ENCODE results near the gene OXCT1. TPM values are rescaled to one million over a fixed set of nuclear protein-coding genes. Genes with fewer than 3 reads are reported as not detected.

Gene OXCT1
- total RNA-seq, 1 donor = 15.0 TPM

- Histone ChIP-seq H3K4me3 (ENCODE audit: low read length) (no peak overlapping the region), H3K4me1 (ENCODE audit: insufficient read depth, low read length) (no peaks in the 10 kb centered on the region), H3K27me3 (ENCODE audit: insufficient read depth, low read length) (peaks cover 16% of the 10 kb centered on the region), H3K9me3 (ENCODE audit: low read depth, low read length) (no peaks in the 10 kb centered on the region)
Measured at GRCh38 chr5:41882765-41883164, 12.5 kb upstream of the OXCT1 start.

DNA sequence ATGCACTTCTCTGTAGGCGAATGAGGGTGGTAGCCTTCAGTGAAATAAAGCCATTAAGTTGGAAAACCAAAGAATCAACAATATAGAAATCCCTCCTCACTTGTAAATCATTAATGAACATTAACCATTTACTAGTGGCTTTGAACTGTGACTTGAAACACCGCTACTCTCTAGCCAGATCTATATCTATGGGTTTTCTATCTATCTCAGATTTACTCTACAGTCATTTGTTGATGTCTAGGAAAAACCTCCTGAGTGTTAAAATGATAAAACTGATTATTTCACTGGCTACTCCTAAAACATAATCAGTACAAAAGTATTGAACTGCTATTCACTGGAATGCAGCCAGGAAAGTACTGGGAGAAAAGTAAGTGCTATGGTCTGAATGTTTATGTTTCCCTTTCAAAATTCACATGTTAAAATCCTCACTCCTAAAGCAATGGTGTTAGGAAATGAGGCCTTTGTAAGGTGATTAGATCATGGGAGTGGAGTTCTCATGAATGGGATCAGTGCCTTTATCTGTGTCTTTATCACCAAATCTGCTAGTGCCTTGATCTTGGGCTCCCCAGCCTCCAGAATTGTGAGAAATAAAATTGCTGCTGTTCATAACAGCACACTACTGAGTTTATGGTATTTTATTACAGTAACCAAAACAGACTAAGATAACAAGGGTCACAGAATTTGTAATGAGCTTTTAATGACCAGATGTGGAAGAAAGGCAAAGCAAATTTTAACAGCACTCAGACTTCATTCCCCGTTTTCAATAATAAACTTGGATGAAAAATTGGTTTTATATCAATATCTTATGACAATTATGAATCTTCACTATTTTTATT lies 8.6 kb upstream of the OXCT1 start:
- no peaks in the 10 kb centered on the region for H3K4me1 ChIP-seq (ENCODE audit: insufficient read depth, low read length)
- no peak overlapping the region for H3K4me3 ChIP-seq (ENCODE audit: low read length)
- H3K9me3 ChIP-seq (ENCODE audit: low read depth, low read length) = no peaks in the 10 kb centered on the region
- H3K27me3 ChIP-seq (ENCODE audit: insufficient read depth, low read length) = peaks cover 15% of the 10 kb centered on the region

- no peaks in the 10 kb centered on the region for H3K9me3 ChIP-seq (ENCODE audit: low read depth, low read length)
- H3K4me3 ChIP-seq (ENCODE audit: low read length) = no peak overlapping the region
- peaks cover 15% of the 10 kb centered on the region for H3K27me3 ChIP-seq (ENCODE audit: insufficient read depth, low read length)
- no peaks in the 10 kb centered on the region for H3K4me1 ChIP-seq (ENCODE audit: insufficient read depth, low read length)
Measured at GRCh38 chr5:41878173-41878572, 7.9 kb upstream of the OXCT1 start.

DNA sequence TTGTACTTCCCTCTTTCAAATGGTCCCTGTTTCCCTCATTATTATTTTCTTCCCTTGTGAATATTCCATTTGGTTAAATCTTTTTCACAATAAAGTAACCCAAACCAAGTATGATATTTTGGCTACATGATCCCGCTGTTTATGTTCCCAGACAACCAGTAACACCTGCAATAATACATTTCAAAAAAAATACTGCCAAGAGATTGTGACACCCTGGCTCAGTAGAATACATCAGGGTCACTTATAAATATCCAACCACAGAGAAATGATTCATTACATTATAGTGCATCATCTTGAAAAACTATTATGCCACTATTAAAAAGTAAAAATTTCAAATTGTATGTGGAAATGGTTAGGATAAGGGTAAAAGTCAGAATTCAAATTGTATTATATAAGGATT lies 7.2 kb upstream of the OXCT1 start:
- Histone ChIP-seq H3K4me1 (ENCODE audit: insufficient read depth, low read length) (no peaks in the 10 kb centered on the region), H3K9me3 (ENCODE audit: low read depth, low read length) (no peaks in the 10 kb centered on the region), H3K4me3 (ENCODE audit: low read length) (no peak overlapping the region), H3K27me3 (ENCODE audit: insufficient read depth, low read length) (peaks cover 15% of the 10 kb centered on the region)

GRCh38 chr5:41876678-41877077 lies 6.5 kb upstream of the OXCT1 start:
- H3K4me1 ChIP-seq (ENCODE audit: insufficient read depth, low read length) = no peaks in the 10 kb centered on the region
- no peaks in the 10 kb centered on the region for H3K9me3 ChIP-seq (ENCODE audit: low read depth, low read length)
- H3K4me3 ChIP-seq (ENCODE audit: low read length) = no peak overlapping the region
- peaks cover 15% of the 10 kb centered on the region for H3K27me3 ChIP-seq (ENCODE audit: insufficient read depth, low read length)

GRCh38 chr5:41875121-41875520 lies 4.9 kb upstream of the OXCT1 start:
- Histone ChIP-seq H3K4me3 (ENCODE audit: low read length) (no peak overlapping the region), H3K4me1 (ENCODE audit: insufficient read depth, low read length) (peaks cover 9% of the 10 kb centered on the region), H3K9me3 (ENCODE audit: low read depth, low read length) (no peaks in the 10 kb centered on the region), H3K27me3 (ENCODE audit: insufficient read depth, low read length) (peaks cover 11% of the 10 kb centered on the region)

- H3K4me3 ChIP-seq (ENCODE audit: low read length) = no peak overlapping the region
- peaks cover 10% of the 10 kb centered on the region for H3K4me1 ChIP-seq (ENCODE audit: insufficient read depth, low read length)
- no peaks in the 10 kb centered on the region for H3K9me3 ChIP-seq (ENCODE audit: low read depth, low read length)
- peaks cover 6% of the 10 kb centered on the region for H3K27me3 ChIP-seq (ENCODE audit: insufficient read depth, low read length)
Measured at GRCh38 chr5:41874512-41875060, 4.4 kb upstream of the OXCT1 start.

DNA sequence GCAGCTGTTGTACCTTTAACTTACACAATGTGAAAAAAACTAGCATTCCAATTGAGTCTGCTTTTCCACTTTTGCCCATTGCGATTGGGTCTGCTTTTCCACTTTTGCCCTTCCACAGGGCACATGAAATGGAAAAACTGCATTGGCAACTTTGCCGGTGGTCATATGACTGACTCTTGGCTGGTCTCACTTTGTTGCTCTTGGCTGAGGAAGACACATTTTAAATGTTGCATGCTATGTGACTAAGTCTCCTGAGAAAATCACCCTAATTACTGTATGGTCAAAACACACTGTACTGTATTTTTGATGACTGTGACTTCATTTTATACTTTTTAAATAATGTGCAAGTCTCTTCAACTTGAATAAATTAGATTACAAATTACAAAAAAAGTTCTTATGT lies 1.6 kb upstream of the OXCT1 start:
- no peaks in the 10 kb centered on the region for H3K27me3 ChIP-seq (ENCODE audit: insufficient read depth, low read length)
- no peak overlapping the region for H3K4me3 ChIP-seq (ENCODE audit: low read length)
- no peaks in the 10 kb centered on the region for H3K9me3 ChIP-seq (ENCODE audit: low read depth, low read length)
- peaks cover 18% of the 10 kb centered on the region for H3K4me1 ChIP-seq (ENCODE audit: insufficient read depth, low read length)

DNA sequence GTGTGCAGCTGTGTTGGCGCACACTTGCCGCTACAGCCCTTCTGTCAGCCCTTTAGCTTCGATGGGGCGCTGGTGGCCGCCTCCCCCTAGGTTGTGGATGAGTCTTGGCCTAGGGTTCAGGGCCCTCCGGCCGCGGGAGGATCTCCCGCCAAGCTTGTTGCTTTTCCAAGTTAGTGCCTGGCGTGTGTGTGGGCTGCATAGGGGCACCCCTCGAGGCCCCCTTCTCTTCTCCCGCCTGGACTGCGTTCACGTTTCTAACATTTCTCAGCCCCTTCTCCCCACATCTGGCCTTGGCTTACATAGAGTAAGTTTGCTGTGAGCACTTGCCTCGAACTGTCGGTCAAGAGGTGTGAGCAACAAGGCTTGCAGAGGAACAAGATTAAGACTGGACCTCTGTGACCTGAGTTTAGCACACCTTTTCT lies 413 bp upstream of the OXCT1 start:
- H3K4me3 ChIP-seq (ENCODE audit: low read length) = peak overlapping the region; percentile 71

GRCh38 chr5:41869151-41869723 lies 988 bp downstream of the OXCT1 start:
- peak overlapping the region; percentile 71 for H3K4me3 ChIP-seq (ENCODE audit: low read length)
- H3K27me3 ChIP-seq (ENCODE audit: insufficient read depth, low read length) = no peaks in the 10 kb centered on the region
- H3K4me1 ChIP-seq (ENCODE audit: insufficient read depth, low read length) = peaks cover 18% of the 10 kb centered on the region
- no peaks in the 10 kb centered on the region for H3K9me3 ChIP-seq (ENCODE audit: low read depth, low read length)

More for the DNA sequence above, 413 bp upstream of the OXCT1 start:
- H3K9me3 ChIP-seq (ENCODE audit: low read depth, low read length) = no peaks in the 10 kb centered on the region
- H3K27me3 ChIP-seq (ENCODE audit: insufficient read depth, low read length) = no peaks in the 10 kb centered on the region
- peaks cover 18% of the 10 kb centered on the region for H3K4me1 ChIP-seq (ENCODE audit: insufficient read depth, low read length)

DNA sequence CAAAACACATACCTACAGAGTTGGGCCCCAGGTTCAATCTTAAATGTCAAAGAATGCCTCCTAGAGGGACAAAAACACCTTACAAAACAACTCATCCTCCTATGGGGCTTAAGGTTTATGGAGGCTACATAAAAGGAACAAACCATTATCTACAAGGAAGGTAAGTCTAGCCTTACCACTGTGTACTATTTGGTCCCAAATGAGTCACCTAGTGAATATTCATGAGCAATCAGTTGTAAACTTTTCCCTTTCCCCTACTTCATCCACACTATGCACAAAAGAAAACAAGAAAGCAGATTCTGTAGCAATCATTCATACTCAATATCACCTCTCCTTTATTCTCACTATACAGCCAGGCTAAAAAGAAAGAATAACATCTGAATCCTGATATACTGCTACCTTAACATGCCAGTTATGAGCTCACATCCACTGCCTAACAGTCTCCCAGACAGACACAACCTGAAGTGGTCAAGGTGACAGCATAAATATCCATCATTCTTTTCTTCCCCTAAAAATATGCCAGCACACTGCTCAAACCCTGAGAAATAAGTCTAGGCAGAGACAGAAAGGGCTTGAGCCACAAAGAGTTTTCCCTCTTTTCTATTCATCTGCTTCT lies 6.2 kb downstream of the OXCT1 start:
- Histone ChIP-seq H3K9me3 (ENCODE audit: low read depth, low read length) (no peaks in the 10 kb centered on the region), H3K27me3 (ENCODE audit: insufficient read depth, low read length) (no peaks in the 10 kb centered on the region), H3K4me1 (ENCODE audit: insufficient read depth, low read length) (peaks cover 3% of the 10 kb centered on the region), H3K4me3 (ENCODE audit: low read length) (no peak overlapping the region)

DNA sequence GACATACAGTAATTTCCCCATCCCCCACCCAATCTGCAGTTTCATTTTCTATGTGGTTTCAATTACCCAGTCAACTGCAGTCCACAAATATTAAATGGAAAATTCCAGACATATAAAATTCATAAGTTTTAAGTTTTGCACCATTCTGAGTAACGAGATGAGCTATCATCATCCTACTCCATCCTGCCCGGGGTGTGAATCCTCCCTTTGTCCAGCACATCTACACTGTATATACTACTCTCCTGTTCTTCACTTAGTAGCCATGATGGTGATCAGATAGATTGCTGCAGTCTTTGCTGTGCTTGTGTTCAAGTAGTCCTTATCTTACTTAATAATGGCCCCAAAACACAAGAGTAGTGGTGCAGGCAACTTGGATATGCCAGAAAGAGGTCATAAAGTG lies 11.3 kb downstream of the OXCT1 start:
- Histone ChIP-seq H3K4me1 (ENCODE audit: insufficient read depth, low read length) (no peaks in the 10 kb centered on the region), H3K27me3 (ENCODE audit: insufficient read depth, low read length) (no peaks in the 10 kb centered on the region), H3K4me3 (ENCODE audit: low read length) (no peak overlapping the region), H3K9me3 (ENCODE audit: low read depth, low read length) (no peaks in the 10 kb centered on the region)

GRCh38 chr5:41857989-41858388 lies 12.2 kb downstream of the OXCT1 start:
- Histone ChIP-seq H3K4me1 (ENCODE audit: insufficient read depth, low read length) (no peaks in the 10 kb centered on the region), H3K4me3 (ENCODE audit: low read length) (no peak overlapping the region), H3K27me3 (ENCODE audit: insufficient read depth, low read length) (no peaks in the 10 kb centered on the region), H3K9me3 (ENCODE audit: low read depth, low read length) (no peaks in the 10 kb centered on the region)

DNA sequence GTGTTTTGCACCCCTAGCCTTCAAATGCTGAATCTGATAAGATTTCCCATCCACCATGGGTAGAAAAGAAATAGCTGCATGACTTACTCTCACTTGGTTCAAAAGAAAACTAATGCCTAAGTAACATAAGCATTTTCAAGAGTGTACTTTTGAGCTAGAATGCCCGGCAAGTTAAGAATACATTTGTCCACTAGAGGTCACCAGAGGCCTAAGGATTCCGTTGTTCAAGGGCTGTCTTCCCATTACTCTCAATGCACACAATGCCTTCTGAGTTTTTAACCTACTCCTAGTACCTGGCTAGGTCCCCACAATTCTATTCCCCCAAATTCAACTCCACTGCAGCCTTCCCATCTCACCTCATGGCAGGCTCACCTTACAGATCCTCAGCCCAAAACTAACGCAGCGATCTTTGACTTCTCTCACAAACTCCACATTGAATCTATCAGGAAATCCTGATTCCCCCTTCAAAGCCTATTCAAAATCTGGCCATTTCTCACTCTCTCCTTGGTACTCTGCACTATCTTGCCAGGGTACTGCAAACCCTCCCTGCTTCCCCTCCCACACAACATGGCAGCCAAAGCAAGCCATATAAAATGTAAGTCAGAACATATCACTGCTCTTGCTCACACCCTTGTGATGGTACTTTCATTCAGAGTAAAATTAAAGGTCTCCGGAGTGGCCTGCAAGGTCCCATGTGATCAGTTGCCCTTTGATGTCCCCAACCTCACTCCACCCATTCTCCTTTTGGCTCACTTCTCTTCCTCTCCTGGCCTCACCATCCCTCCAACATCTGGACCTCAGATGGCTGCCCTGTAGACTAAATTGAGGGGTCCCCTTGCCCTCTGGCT lies 13.4 kb downstream of the OXCT1 start:
- H3K4me3 ChIP-seq (ENCODE audit: low read length) = no peak overlapping the region
- no peaks in the 10 kb centered on the region for H3K4me1 ChIP-seq (ENCODE audit: insufficient read depth, low read length)
- H3K9me3 ChIP-seq (ENCODE audit: low read depth, low read length) = no peaks in the 10 kb centered on the region
- no peaks in the 10 kb centered on the region for H3K27me3 ChIP-seq (ENCODE audit: insufficient read depth, low read length)

GRCh38 chr5:41852293-41852692 lies 17.9 kb downstream of the OXCT1 start:
- Histone ChIP-seq H3K27me3 (ENCODE audit: insufficient read depth, low read length) (no peaks in the 10 kb centered on the region), H3K4me1 (ENCODE audit: insufficient read depth, low read length) (no peaks in the 10 kb centered on the region), H3K4me3 (ENCODE audit: low read length) (no peak overlapping the region), H3K9me3 (ENCODE audit: low read depth, low read length) (no peaks in the 10 kb centered on the region)

Data from mononuclear cell (primary cell).